Inflammatory macrophage treated with lipopolysaccharide for 4 hours (primary cell): ENCODE measurements around the gene DGCR8.

ENCODE experiments used
- DNase-seq: peaks from one replicate; pipeline ENCODE4 v3.0.0-alpha.2; 2020

Gene DGCR8

DNA sequence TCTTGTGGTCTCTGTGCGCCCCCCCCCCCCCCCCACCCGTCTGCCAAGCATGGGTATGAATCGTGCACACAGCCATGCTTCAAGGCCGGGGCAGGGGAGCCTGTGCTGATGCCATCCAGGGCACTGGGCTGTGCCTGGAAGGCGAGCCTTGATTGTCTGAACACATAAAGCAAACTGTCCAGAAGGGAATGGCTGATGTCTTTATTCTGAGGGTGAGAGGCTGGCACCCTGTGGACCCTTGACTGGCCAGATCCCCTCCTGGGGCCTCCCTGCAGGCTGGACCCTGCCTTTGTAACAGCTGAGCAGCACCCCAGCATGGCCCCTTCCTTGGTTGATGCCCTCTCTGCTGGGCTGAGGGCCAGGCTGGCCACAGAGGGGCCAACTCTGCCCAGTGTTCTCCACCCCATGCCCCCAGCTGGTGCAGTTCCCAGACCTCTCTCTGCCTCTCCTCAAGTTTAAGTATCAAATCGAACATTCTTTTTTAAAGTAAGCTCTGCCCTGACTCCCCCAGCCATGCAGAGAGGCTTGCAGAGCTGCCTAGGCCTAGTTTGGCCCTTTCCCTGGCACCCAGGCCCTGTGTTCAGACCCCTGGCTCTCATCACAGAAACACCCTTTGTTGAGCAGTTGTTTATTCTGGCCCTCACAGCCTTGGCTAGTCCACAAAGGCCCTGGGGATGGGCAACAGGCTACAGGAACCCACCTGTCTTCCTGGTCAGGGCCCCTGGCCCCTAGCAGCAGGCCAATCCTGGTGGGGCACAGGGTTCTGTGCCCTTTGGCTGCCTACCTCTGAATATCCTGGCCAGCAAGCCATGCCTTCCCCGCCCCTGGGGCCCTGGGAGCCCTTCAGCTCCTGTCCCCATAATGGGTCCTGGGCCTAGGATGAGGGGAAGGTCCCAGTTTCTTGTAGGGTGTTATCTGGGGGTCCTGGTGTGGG is 31.9 kb downstream of the DGCR8 start:
- no peak for DNase-seq

DNA sequence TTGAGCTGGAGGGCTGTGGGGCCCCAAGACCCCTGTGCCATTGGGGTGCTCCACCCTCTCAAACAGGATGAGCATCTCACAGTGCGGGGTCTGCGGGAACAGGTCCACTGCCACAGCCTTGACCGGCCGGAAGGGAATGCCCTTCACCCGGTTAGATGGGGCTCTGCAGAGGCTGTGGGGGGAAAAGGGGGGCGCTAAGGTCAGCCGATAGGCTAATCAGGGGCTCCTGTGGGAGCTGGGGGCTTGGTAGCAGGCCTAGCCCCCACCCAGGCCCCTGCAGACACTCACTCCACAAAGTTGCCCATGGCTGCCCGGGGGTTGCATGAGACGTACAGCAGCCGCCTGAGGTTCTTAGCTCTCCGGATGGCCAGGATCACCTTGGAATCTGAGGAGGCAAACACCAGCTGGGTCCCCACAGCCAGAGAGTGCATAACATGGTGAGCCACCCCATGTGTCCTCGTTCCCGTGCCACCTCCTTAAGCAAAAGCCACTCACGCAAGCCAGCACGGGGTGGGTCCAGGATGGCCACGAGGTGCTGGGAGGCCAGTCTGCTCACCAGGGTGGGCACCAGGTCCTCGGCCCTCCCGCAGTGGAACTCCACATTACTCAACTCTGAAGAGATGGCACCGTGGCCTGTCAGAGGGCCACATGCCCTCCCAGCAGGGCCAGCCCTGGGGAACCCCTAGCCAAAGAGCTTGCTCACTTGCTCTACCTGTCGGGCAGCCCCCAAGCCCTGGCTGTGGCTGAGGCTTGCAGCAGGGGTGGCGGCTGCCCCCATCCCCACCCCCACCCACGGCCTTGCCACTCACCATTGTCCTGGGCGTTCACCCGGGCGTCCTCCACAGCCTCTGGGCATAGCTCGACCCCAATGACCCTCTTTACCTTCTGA is 32.8 kb downstream of the DGCR8 start:
- DNase-seq = no peak

DNA sequence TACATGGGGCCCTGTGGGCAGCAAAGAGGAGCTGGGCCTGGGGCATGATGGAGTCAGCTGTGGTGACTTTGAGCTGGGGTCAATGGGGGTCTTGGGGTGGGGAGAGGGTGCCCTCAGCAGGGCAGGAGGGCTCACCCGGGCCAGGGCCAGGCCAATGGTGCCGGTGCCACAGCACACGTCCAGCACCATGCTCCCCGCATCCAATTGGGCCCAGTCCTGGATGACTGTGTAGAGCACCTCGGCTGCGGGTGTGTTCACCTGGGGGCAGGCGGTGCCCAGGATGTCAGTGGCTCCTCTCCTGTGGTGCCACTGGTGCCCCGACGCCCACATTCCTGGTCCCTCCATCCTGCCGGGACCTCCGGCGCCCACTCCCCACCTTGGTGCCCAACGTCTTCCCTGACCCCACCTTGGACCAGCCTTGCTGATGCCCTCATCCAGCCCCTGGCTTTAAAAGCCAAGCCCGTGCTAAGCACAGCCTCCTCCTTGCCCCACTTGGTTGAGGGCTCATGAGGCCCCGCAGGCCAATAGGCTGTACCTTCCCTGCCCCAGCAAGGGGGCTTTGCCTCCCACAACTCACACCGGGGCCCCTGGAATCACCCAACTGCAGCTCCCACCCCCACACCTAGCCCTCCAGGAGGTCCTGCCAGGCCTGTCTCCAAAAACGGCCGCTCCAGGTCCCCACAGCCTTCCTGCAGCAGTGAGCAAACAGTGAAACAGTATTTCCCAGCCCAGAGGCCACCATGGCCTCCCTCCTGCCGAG is 33.7 kb downstream of the DGCR8 start:
- DNase-seq = no peak

DNA sequence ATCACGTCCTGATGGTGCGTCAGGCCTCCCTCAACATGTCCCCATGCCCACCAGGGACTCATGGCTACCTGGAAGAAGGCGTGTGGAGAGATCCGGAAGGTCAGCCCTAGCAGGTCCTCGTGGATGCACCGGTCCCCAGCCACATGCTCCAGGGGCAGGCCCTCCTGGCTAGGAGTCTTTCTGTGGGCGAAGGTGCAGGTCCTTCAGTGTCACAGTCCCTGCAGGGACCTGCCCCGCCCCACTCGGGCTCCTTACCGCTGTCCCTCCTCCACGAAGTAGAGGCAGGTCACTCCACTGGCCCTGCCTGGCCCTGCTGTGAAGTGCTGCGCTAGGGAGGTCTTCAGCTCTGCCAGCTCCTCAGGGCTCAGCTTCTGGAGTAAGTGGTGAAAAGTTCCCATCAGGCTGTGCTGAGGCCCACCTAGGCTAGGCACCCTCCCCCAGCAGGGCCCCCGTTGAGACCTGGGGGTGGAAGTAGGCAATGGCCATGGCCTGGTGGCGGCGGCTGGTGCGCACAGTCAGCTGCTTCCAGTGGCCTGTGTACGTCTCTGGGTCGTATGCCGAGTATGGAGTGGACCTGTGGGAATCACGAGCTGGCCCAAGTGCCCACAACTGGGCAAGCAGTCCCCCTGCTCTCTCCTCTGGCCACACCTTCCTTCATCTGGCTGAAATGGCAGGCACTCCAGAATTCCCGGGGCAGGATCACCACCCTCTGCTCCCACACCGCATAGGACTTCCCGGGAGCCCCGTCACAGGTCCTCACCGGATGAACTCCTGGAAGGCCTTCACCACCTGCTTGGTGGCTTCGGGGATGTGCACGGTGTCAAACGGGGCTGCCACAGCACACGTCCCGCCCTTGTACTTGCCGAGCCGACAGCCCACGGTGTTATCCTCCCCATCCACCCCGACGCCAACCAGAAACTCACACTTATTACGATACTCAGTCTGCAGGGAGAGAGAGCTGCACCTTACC is 34.8 kb downstream of the DGCR8 start:
- DNase-seq = no peak

DNA sequence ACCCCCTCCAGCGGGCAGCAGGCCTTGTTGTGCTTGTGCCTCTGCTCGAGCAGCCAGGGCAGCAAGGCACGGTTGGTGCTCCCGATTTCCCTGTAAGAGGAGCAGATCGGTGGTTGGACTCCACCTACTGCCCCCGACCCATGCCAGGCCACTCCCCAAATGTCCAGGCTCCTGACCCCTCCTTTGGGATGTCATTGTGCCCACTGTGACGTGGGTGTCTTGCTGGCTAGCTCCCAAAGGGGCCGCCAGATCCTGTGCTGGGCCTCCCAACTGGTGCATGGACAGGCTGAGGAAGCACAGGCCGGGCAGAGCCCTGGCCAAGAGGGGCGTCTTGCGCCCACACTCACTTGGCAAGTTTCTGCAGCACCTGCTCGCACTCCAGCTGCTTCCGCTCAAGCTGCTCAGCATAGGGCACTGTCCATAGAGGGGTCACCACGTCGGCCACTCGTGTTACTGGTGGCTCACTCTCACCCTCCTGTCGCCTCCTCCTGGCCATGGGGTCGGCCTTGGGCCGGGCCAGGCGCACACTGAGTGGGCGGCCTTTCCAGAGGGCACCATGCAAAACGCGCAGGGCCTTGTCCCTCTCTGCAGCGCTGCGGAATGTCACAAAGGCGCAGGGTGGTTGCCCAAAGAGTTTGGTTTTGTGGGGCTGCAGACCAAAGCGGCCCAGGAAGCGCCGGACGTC is 35.8 kb downstream of the DGCR8 start, which contains the start of gene RANBP1:
RANBP1 (plus strand) TSS at position 414 of the 685 bp plus-strand sequence; CDS start at position 495, 81 bp downstream.
- DNase-seq = no peak

DNA sequence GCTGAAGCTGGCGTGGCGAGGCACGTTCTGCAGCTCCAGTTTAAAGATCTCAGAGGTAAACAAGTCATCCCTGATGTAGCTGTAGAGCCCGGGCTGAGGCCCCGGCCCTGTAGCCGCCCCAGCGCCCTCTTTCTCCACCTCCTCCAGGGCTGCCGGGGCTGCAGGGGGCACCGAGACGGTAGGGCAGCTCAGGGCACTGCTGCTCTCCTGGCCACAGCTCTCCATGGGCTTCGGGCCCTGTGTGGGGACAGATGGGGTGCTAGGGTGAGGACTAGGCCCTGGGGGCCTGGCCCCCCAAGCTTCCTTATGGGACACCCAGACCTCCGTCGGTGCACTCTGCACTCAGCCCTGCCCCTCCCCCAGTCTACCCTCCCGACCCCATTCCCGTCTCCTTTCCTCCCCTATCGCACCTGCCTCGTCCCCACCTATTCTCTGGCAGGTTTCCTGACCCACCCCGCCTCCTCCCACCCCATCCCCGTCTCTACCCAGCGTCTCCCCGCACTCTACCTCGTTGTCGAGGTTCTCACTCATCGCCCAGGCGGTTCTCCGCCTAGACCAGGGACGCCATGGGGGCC is 36.4 kb downstream of the DGCR8 start:
- no peak for DNase-seq

DNA sequence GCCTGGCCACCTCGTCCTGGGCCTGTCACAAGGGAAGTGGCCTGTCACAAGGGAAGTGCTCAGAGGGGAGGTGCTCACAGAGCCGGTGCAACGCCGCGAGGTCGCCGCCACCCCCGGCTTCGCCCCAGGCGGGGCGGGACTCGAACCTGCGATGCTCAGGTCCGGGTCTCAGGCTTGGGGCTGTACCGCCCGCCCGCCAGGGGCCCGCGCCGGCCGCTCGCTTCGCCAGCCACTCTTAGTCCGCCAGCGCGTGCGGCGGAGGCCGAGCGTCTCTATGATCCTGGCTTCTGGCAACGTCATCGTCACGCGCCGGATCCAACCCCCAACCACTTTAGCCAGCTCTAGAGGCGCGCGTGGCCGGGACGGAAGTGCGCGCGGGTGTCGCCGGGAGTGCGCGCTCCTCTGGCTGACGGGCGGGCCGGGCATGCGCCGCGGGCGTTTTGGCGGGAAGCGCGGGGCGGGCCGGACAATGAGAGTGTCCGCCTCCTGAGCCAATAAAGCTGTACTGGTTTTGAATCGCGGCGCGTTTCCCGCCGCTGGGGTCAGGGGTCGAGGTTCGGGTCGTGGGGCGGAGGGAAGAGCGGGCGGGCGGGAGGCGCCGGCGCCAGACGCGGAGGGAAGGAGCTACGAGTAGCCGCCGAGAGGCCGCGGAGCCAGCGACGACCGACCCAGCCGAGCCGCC is 37.1 kb downstream of the DGCR8 start, which contains the start of gene TRMT2A:
TRMT2A (minus strand) TSS at position 276 of the 682 bp plus-strand sequence. CDS start 320 bp downstream, outside the sequence.
- peak; percentile 98 for DNase-seq

DNA sequence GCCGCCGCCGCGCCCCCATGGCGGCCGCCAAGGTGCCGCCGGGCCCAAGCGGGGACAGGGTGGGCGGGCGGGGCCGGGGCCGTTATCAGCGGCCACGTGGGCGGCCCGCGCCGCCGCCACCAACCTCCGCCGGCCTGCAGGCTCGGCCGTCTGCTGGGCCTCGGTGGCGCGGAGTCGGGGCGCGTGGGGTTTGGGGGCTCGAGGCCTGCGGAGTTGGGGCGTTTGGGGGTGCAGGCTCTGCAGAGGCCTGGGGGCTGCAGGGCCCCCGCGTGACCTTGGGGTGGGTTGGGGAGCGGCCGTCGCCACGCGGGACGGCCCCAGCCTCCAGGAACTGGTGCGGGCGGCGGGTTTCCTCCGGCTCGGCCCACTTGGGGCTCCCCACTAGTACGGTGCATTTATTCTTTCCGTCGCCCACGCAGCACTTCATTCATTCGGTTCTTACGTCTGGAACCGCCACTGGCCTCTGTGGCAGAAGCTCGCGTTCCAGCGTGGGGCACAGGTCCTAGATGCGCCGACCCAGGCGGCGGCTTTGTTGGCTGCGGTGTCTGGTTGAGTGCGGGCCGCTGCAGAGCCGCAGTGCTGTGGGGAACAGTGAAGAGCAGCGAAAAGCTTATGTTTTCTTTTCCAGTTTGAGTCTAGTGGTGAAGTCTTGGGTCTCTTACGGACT is 37.7 kb downstream of the DGCR8 start:
- DNase-seq = peak; percentile 40

DNA sequence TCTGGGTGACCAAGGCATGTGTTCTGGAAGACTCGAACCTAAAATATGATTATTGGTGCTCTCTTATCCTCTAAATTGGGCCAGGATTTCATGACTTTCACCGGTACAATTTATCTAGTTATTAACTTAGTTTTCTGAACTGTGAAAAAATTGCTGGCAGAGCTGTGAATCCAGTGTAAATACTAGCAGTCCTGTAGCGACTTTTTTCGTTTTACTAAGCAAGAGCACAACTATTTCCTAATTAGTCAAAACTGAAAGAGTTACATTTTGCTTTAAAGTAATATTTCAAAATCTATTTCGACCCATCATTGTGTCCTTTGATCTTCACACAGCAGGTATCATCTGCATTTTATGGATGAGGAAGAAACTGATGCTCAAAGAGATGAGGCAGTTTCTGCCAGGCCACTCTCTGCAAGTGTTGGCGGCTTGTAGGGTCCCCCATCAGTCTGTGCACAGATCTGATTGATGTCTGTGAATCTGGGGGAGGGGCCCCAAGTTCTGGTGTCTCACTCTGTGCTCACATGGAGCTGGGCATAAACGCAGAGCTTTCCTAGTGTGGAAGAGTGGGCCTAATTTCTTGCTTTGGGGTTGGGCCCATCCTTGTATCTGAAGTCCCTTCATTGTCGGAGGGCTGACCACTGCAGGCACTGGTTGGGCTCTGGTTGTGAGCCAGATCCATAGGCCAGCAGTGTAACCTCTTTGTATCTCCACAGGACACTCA is 38.4 kb downstream of the DGCR8 start:
- DNase-seq = no peak

DNA sequence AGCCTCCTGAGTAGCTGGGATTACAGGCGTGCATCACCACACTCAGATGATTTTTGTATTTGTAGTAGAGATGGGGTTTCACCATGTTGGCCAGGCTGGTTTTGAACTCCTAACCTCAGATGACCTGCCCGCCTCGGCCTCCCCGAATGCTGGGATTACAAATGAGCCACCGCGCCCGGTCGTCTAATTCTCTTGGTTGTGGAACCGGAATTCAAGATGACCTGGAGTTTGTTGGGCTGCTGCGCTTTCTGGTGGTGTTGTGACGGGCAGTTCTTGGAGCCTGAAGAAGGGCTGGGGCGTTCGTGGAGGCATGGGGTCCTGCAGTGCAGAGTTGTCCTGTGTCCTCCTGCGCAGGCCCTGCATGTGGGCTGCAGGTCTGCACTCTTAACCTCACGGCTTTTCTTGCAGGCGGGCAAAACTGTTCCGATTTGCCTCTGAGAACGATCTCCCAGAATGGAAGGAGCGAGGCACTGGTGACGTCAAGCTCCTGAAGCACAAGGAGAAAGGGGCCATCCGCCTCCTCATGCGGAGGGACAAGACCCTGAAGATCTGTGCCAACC is 41.9 kb downstream of the DGCR8 start:
- no peak for DNase-seq

DNA sequence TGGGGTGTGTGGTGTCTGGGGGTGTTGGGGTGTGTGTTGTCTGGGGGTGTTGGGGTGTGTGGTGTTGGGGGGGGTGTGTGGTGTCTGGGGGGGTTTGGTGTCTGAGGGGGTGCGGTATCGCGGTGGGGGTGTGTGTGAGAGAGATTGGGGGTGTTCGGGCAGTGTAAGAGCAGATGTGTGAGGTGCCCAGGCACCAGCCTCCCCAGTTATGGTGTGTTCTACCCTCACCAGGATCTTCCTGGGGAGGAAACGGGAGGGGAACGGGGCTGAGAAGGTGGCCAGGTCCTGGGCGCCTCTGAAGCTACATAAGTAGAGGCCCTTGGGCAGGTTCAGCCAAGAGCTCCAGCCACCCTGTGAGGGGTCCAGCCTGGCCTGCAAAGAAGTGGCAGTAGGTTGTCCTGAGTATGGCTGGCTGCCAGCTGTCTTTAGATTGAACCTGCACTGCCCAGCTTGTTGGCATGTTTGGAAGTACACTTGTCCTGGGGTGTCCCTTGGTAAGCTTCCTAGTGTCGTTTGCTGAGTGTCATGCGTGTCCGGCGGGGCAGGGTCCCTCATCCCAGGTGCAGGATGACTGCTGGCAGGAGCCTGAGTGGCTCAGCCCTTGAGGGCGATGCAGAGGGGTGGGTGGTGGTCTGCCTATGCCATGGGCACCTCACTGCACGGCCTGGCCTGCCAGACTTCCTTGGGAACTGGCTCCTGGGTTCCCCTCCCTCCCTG is 43.5 kb downstream of the DGCR8 start:
- DNase-seq = no peak

DNA sequence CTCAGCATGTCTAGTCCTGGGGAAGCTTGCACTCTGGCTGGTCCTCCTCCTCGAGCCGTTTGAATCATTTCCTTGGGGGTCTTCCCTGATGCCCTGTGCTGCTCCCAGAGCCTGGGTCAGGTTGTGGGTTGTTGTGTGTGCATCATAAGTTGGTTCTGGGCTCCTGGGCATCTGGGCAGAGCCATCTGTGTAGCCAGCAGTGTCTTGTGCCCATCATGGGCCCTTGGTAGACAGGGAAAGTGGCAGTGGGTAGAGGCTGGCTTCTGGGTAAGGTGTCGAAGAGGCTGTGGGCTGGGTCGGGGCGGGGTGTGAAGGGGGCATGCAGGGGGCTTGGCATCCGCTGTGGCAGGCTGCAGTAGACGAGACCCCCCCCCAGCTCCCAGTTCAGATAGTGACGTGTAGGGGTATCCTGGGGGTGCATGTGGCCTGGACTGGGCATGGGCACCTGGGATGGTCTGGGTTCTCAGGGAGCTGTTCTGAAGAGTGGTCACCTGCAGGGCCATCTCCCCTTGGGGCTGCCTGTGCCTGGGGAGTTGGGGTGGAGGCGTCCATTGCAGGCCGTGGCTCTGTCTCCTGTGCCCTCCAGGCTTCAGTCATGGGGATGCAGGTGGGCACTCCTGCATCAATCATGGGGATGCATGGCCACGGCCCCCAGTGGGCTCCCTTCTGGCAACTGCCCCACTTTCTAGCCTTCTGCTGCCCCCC is 44.2 kb downstream of the DGCR8 start:
- no peak for DNase-seq

DNA sequence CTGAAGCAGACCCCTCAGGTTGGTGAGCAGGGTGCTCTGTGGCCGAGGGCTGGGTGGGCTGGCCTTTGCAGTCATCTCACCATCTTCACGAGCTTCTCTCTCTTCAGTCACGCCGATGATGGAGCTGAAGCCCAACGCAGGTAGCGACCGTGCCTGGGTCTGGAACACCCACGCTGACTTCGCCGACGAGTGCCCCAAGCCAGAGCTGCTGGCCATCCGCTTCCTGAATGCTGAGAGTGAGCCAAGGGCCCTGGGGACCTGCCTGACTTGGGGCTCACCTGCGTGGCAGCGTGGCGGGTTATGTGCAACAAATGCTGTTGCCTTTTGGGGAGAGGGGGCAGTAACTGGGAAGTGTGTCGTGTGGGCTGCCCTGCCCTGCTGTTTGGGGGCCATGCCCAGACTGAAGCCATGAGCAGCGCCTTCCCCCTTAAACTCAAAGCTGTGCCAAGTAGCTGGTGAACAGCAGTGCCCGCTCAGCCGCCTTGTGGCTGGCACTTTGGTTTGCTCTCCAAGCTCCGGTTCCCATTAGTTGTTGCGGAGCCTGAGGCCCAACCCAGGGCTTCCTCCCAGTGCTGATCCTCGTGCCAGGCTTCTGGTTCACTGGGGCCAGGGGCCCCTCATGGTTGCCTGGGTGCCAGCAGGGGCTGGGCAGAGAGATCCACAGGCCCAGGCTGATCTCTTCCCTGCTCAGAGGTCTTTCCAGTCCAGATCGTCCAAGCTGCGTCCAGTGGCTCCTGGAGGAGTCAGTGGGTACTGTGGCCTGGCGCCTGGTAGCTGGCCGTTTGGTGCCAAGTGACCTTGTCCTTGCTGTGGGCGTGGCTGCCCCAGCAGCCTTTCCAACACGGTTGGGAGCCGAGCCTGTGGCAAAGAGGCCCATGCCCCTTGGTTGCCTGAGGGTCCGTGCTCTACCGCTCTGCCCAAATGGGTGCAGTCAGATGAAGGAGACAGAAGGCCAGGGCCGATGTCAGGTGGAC is 45.4 kb downstream of the DGCR8 start:
- DNase-seq = no peak

DNA sequence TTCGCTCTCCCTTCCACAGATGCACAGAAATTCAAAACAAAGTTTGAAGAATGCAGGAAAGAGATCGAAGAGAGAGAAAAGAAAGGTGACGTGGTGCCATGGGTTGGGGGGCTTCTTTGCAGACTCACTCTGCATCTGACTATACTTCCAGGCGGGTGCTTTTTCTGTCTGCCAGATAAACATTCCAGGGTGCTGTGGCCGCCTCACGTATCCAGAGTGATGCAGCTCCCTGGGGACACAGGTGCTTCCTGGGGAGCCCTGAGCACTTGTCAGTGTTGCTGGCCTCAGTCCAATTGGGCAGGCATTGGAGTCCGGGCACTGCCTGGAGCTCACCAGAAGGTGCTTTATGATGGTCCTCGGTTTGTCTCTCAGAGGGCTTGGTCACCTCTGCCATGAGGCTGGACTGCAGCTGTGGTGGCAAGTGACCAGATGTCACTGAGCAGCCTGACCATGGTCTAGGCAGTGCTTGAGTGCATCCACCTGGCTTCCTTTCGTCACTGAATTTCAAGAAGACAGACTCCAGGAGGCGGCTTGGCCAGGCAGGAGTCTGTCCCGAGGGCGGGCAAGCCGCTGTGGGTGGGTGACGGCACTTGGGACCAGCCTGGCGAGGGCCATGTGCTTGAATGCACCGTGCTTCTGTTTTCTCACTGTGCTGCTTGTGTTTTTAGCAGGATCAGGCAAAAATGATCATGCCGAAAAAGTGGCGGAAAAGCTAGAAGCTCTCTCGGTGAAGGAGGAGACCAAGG is 46.4 kb downstream of the DGCR8 start:
- no peak for DNase-seq
